ENCODE measurements around the gene PSME1.

GRCh38 chr14:24187539-24187915 is 51.5 kb downstream of the PSME1 start:
- TF ChIP-seq POLR2AphosphoS5 (IDR thresholded peaks at IDR 0.05; ENCODE audit: low read depth, low read length), result no peak
- no peak for TF ChIP-seq TAF1 (IDR thresholded peaks at IDR 0.05; ENCODE audit: borderline replicate concordance, low read depth, low read length)
